HG03520 (cell line): ENCODE measurements around the gene SHF.
"Not testable (repeated sequence)": the region's sequence is repeated elsewhere in the genome, so short reads cannot be mapped to it uniquely, and the experiment has no call there.

ENCODE experiments used
- ATAC-seq: cut with Tn5 transposase; IDR thresholded peaks from one replicate; pipeline ENCODE4 v1.9.1; 2021; ENCODE audit warnings: mild to moderate bottlenecking, moderate library complexity; ENCODE audit not compliant: unreplicated experiment

Gene SHF, protein sequence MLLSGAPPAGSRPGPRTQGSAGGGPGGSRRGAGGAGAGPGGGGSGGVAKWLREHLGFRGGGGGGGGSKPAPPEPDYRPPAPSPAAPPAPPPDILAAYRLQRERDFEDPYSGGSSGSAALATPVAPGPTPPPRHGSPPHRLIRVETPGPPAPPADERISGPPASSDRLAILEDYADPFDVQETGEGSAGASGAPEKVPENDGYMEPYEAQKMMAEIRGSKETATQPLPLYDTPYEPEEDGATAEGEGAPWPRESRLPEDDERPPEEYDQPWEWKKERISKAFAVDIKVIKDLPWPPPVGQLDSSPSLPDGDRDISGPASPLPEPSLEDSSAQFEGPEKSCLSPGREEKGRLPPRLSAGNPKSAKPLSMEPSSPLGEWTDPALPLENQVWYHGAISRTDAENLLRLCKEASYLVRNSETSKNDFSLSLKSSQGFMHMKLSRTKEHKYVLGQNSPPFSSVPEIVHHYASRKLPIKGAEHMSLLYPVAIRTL

DNA sequence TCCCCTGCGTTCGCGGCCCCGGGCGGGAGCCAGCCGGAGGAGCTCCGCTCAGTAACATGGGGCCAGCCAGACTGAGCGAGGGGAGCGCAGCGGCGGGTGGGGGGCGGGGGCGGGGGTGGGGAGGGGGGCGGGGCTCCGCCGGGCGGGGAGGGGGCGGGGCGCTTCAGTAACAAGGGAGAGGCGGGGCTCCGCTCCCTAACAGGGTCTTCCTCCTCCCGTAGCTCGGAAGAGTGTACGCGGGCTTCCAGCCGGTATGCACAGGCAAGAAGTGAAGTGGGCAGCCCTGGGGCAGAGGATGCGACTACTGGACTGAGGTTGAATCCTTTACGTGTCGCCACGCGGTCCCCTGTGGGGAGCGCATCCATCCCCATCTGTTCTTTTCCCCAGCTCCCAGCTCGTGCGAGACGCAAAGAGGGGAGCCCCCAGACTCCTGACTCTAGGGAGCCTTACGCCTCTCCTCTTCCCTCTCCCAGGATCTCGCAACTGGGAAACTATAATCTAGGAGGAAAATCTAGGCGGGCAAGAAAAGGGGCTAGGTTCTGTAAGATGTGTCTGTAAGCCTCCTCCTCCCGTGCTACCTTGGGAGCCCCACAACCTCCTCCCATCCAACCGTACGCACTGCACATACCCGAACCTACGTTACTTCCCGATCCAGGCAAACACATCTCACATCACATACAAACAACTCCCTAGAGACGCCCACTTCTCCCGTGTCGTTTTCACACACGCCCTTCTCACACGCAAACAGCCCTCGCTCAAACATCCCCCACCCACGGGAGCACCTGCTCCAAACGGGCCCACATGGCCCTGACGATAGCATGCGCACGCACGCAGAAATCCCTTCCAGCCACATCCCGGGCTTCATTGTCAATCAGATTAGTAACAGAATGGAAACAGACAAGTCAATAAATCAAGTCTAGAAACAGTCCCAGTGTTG lies at the start of gene SHF:
Gene SHF (minus strand): TSS at position 73 of the 937 bp plus-strand sequence. CDS start 15 bp downstream, at position 58.
- ATAC-seq = no peak

GRCh38 chr15:45236806-45237205 lies 49.0 kb upstream of the SHF start:
- ATAC-seq = not testable (repeated sequence)

DNA sequence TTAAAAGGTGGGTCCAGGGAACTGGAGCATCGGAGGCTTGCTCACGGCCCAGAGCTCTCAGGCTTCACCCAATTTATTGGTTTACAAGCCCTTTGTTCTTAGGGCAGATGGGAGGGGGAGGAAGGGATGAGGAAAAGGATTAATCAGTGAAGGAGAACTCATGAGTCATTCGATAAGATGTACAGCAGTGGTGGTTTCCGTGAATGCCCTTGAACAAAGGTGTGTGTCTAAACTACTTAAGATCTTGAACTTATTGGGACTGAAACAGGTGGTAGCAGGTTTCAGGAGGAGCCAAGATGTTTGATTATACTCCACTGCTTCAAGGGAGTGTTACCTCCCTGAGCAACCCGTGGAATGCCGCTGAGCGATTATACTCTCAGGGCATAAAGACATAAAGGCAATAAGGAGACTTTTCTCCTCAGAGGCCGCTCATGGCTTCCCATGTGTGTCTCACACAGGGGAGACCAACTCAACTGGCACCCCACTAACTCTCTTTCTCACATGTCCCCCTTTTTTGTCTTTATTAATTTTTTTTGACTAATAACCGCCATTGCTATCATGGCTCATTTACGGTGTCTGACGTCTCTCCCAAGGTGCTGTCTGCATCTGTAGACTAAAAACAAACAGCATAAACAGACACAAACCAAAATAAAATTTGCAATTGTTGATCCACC lies 46.9 kb upstream of the SHF start:
- no peak for ATAC-seq

GRCh38 chr15:45231864-45232562 lies 44.2 kb upstream of the SHF start:
- no peak for ATAC-seq

DNA sequence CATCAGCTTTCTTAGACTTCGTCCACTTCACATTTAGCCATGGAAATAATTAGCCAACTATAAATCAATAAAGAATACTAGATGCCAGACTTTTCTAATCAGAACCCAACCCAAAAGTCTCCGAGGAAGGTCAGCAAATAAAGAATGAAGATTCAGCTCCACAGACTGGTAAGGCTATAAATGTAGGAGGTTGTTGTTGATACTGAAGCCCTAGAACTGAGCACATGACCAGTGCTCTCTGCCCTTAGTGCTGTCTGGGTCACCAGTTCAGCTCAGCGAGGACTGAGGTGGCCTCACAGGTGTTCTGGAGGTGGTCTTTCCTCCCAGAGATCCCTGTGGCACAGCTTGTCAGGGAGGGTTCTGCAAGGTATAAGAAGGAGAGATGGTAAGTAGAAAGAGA lies 43.4 kb upstream of the SHF start:
- ATAC-seq = no peak

DNA sequence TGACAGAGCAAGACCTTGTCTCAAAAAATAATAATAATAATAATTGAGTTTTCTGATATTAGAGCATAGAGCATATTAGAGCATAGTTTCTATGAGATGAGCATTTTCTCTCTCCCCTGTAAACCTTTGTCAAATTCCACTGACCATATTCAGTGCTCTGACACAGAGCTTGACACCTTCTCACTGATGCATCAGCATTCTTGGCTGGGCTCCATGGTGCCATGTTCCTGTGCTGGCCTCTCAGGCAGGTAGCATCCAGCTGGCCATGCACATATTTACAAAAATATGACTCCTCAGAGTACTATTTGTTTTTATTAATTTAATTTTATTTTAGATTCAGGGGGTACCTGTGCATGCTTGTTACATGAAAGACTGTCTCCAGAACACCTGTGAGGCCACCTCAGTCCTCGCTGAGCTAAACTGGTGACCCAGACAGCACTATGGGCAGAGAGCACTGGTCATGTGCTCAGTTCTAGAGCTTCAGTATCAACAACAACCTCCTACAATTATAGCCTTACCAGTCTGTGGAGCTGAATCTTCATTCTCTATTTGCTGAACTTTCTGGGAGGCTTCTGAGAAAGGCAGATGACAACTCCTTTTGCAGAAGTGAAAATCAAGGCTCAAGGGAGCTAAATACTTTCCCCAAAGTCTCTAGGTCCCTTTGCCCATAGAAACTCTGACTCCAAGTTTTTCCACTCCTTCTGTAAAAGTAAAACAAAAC lies 42.6 kb upstream of the SHF start:
- no peak for ATAC-seq

GRCh38 chr15:45228931-45229330 lies 41.2 kb upstream of the SHF start:
- no peak for ATAC-seq

GRCh38 chr15:45225506-45226273 lies 37.9 kb upstream of the SHF start:
- no peak for ATAC-seq

DNA sequence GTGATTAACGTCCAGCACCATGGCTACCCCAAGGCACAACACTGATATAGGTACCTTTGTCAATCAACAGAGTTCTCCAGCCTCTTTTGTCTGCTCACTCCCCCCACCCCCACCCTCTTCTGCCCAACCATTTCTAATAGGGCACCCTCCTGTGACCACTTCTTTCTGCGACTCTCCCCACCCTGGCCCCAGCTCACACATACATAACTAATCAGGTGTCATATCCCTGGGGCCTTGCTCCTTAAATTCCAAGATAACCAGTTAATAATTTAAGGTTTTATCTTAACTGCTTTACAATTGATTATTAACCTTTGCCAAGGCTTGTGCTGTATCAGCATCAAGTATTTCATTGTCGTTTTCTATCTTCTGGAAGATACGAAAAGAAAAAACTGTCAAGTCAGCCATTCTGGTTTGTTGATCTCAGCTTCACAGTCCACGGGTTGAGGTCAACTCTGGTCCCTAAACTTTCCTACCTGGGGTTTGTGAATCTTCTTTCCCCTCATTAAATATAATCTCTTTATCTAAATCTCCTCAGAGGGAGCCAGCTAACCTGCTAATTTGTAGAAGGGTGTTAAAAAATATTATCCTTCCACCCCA lies 37.0 kb upstream of the SHF start:
- no peak for ATAC-seq

DNA sequence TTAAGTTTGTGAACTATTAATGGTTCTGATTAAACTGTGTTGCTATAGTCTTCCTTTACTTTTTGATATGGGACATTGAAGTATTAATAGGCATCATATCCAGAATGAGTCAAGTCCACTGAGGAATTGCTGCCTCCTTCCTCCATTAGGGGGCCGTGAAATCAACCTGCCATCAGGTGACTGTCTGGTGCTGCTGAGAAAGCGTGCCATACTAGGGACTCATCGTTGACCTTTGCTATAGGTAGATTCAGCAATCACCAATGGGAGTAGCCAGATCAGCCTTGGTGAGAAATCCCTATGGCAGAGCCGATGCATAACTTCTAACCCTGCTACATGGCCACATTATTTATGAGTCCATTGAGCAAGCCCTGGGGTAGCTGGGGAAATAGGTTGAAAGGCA lies 34.2 kb upstream of the SHF start:
- no peak for ATAC-seq

GRCh38 chr15:45221053-45221599 lies 33.4 kb upstream of the SHF start:
- ATAC-seq = no peak

DNA sequence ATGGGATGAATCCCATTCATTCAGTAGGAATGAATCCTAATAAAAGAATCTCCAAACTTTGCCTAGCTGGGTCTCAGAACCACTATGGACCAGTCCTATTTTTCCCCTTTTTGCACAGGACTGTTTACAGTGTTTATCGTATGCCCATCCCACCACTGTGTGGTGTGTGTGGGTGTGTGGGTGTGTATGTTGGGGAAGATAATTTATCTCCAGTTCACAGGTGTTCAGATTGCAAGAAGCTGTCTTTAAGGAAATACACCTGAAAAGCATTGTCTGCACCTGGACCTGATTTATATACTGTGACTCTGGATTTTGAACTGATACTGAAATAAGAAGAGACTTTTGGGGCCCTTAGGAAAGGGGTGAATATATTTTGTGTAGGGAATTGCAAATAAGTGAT lies 24.7 kb upstream of the SHF start:
- ATAC-seq = no peak

GRCh38 chr15:45205192-45205591 lies 17.4 kb upstream of the SHF start:
- no peak for ATAC-seq

DNA sequence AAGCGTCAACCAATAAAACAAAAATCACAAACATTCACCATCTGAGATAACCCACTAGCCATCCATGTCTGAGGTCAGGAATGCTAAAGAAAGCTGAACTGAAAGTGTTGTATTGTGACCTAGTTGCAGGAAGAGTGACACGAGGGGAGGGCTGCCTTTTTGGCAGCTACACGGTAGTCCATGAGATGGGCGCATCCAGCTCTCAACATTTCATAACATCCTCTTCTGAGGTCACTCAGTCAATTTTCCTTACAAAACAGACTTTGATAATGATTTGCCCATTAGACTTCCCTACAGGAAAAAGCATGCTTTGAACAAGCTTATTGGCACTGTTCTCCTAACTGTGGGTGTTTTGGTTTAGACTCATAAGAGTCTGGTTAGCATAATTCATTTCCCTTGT lies 15.4 kb upstream of the SHF start:
- no peak for ATAC-seq

- ATAC-seq = no peak
These were observed 14.1 kb upstream of the SHF start for GRCh38 chr15:45201869-45202268.

GRCh38 chr15:45201557-45201859 lies 13.7 kb upstream of the SHF start:
- no peak for ATAC-seq

DNA sequence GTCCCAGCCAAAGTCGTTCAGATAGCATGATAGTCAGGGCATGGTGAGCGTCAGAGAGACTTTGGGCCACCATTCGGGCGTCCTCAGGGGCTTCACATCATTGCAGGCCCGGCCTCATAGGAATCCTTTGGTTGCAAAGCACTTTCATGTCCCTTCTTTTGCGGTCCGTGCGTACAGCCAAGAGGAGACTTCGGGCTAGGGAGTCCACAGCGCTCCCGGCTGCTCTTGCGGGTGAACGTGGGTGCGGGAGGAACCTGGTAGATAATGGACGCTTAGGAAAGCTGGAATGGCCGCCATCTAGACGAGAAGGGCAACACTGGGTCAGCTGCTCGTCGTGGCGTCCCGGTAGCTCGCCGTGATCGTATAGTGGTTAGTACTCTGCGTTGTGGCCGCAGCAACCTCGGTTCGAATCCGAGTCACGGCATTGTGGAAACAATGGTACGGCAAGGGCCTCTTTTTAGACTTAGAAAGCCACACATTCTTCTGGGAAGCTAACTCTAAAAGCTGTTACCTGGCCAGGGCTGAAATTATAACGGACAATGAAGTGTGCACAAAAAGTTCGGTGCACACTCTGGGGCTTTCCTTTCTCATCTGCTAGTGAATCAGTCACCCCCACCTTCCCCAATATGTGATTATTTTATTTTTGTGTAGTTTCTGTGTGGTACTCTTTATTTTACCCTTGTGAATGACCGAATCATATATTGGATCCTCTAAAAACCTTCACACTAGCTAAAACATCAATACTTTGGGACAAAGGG lies 13.2 kb upstream of the SHF start:
- no peak for ATAC-seq
